GM21360 (cell line): ENCODE data around the gene CYP26C1.

Experiments used
- ATAC-seq: cut with Tn5 transposase; IDR thresholded peaks from one replicate; pipeline ENCODE4 v1.9.1; 2021; ENCODE audit warnings: mild to moderate bottlenecking, moderate library complexity; ENCODE audit not compliant: unreplicated experiment

The CYP26C1 gene

GRCh38 chr10:93063977-93064660, 3.5 kb downstream of the CYP26C1 start:
- ATAC-seq: no peak

GRCh38 chr10:93064874-93065660, 4.5 kb downstream of the CYP26C1 start:
- ATAC-seq: no peak

GRCh38 chr10:93065675-93066543, 5.3 kb downstream of the CYP26C1 start:
- ATAC-seq: no peak

GRCh38 chr10:93066544-93066913, 5.9 kb downstream of the CYP26C1 start:
- no peak for ATAC-seq

GRCh38 chr10:93067443-93068365, 7.1 kb downstream of the CYP26C1 start:
- ATAC-seq: no peak

GRCh38 chr10:93068411-93069244, 8.0 kb downstream of the CYP26C1 start:
- ATAC-seq: no peak

GRCh38 chr10:93069245-93069561, 8.6 kb downstream of the CYP26C1 start:
- ATAC-seq: no peak

GRCh38 chr10:93070378-93071176, 10.0 kb downstream of the CYP26C1 start:
- ATAC-seq: no peak

GRCh38 chr10:93071177-93071472, 10.5 kb downstream of the CYP26C1 start:
- ATAC-seq: no peak

- ATAC-seq: no peak
Measured at GRCh38 chr10:93071674-93072224, 11.2 kb downstream of the CYP26C1 start.

- ATAC-seq: no peak
Measured at GRCh38 chr10:93072225-93072712, 11.7 kb downstream of the CYP26C1 start.

GRCh38 chr10:93072713-93073538, 12.3 kb downstream of the CYP26C1 start:
- ATAC-seq: no peak

GRCh38 chr10:93073539-93074146, 13.0 kb downstream of the CYP26C1 start, which contains the start of gene CYP26A1:
Gene CYP26A1, plus strand, starts transcription at chr10:93073893. Its CDS starts 42 bp downstream, at chr10:93073935.
- ATAC-seq: no peak

- ATAC-seq: no peak
Measured at GRCh38 chr10:93074147-93074596, 13.6 kb downstream of the CYP26C1 start.

- no peak for ATAC-seq
Measured at GRCh38 chr10:93074597-93075368, 14.2 kb downstream of the CYP26C1 start.
